Fibroblast of peridontal ligament (primary cell): ENCODE data around the gene XPR1.
"Not testable (repeated sequence)": the region's sequence is repeated elsewhere in the genome, so short reads cannot be mapped to it uniquely, and the experiment has no call there.

Source experiments
- DNase-seq: peaks from one replicate; pipeline ENCODE4 v3.0.0-alpha.2; 2010; ENCODE audit errors: extremely low read depth

XPR1 gene

GRCh38 chr1:180785291-180785690, 153.5 kb downstream of the XPR1 start:
- peak; percentile 17 for DNase-seq

DNA sequence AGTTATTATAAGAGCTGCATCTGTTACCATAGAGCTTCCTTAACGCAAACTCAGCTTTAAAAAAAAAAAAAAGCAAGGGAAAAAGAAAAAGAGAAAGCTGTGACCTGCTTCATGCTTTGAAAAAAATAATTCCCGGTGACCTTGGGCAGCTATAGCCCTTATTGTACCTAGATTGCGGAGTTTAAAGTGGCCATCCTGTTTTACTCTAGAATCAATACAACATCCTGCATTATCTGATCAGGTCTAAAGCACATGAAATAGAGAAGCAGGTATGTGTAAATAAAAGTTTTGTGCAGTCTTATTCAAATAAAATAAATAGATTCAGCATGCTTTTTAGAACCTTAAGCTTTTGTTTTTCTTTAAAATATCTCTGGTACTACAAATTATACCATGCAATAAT, 154.1 kb downstream of the XPR1 start:
- no peak for DNase-seq

DNA sequence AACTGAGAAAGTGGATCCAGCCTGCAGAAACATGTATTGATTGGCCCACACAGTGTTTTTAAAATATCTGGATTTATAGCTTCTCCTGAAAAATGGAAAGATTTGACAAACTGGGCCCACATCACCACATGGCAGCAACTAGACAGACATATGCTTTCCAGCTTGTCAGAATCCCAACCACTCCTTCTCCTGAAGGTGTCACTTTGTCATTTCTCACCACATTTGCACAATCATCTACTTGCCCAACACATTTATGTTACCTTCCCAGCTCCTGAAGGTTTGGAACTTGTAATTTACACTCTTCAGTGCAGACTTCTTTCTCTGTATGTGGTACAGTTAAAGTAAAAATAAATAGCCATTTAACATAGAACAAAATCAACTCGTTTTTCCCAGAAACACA, 154.8 kb downstream of the XPR1 start:
- DNase-seq = no peak

DNA sequence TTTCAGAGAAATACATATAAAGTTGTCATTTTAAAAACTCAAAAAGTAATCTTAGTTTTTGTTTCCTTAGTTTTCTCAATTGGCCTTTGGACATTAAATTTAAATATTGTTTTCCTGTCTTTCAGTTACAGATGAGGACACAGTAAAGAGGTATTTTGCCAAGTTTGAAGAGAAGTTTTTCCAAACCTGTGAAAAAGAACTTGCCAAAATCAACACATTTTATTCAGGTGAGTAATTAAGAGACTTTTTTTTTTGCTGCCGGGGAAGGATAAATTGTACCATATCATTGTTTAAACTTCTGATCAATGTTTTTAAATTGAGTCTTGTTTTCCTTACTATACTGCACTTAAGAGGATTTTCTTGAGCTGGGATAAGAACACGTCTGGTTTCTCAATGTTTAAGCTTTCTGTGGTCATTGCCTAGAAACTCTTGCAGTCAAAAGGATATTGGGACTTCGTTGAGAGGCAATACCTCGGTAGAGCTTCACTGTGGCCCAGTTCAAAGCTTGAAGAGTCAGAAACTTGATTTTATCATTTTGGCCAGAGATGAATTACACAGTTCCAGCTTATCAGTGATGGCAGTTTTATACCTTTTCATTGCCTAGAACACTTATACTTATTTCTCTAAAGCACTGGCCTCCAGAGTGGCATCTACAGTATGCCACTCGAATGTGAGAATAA, 155.9 kb downstream of the XPR1 start:
- DNase-seq = no peak

GRCh38 chr1:180789460-180789859, 157.6 kb downstream of the XPR1 start:
- DNase-seq = no peak

DNA sequence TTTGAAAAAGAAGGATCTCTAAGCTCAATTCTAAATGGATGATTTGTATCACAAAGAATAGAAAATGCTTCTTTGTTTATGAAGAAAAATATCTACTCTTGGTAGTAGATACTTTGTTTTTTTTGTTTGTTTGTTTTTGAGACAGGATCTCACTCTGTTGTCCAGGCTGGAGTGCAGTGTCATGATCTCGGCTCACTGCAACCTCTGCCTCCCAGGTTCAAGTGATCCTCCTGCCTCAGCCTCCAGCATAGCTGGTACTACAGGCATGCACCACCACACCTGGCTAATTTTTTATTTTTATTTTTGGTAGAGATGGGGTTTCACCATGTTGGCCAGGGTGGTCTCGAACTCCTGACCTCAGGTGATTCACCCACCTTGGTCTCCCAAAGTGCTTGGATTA, 159.3 kb downstream of the XPR1 start:
- DNase-seq = not testable (repeated sequence)

DNA sequence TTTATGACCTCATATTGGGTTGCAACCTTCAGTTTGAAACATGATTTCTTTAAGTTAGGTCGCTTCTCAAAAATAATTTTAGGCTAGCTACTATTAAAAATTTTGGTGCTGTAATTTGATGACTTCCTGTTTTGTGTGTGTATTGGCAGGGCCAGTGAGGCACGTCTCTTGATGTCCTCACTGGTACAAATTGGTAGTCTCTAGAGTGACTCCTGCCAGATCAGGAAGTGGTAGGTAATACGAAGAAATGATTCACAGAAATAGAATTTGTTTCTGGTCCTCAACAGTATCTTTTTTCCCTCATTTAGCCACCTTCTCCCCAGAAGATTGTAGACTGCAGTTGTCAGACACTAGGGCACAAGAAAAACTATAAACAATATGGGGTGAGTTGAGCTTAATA, 160.0 kb downstream of the XPR1 start:
- no peak for DNase-seq

GRCh38 chr1:180793451-180793850, 161.6 kb downstream of the XPR1 start:
- DNase-seq = peak; percentile 22

- DNase-seq = no peak
Measured at GRCh38 chr1:180796897-180797640, 165.2 kb downstream of the XPR1 start.

- no peak for DNase-seq
Measured at GRCh38 chr1:180800945-180801344, 169.1 kb downstream of the XPR1 start.

- no peak for DNase-seq
Measured at GRCh38 chr1:180802813-180803212, 171.0 kb downstream of the XPR1 start.

DNA sequence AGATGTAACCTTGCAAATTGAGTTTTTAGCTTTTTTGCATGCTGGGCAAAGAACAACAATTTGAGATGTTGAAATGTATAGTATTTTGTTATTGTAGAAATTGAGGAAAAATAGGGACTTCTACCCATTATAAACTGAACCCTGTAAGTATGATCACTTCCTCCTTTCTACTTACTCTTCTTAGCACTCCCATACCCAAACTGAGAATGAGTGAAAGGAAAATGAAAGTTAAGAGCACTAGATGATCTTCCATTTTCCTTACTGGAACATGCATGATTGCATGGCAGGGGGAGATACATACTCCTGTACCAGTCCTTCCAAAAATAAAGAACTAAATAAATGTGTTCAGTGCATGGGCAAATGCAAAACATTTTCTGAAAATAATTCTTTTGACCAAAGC, 173.5 kb downstream of the XPR1 start:
- DNase-seq = no peak

GRCh38 chr1:180811298-180811697, 179.5 kb downstream of the XPR1 start:
- no peak for DNase-seq

DNA sequence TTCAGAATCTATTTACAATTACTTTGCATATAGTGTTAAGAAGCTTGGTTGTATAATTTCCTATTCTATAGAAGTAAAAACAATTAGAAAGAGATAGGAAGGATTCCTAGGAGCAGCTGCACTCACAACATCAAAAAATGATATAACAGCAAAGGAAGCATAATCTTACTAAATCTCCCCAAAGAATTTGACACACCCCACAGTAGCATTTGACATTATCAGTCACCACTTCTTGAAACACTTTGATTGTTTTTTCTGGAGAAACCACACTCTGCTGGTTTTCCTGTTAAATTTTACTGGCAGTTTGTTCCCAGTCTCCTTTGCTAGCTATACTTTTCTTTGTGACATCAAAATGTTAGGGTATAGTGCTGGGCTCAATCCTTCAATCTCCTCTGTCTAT, 180.1 kb downstream of the XPR1 start:
- no peak for DNase-seq

- no peak for DNase-seq
Measured at GRCh38 chr1:180814258-180814657, 182.4 kb downstream of the XPR1 start.

DNA sequence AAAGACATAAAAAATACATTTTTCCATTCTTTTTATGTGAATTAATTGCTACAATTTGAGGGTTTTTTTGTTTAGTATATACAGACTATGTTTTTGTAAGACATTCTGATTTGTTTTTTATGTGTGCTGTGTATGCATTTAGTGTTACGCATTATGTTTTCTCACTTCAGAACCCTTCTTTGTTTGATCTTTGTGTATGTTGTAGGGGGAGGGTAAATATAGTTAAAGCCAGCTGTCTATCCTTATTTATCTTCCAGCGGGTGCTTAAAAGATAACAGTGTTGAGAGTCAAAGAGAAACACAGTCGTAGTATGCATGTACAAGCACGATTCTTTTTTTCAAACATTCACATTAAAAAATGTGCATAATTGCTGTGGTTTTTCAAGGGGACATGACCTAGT, 183.4 kb downstream of the XPR1 start:
- DNase-seq = no peak

DNA sequence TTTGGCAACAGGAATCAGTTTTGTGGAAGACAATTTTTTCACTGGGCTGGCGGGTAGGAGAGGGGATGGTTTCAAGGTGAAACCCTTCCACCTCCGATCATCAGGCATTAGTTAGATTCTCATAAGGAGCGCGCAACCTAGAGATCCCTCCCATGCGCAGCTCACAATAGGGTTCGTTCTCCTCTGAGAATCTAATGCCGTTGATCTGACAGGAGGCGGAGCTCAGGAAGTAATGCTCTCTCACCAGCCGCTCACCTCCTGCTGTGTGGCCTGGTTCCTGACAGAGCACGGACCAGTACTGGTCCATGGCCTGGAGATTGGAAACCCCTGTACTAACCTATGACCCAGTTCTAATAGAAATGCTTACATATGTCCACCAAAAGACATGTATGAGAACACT, 184.3 kb downstream of the XPR1 start:
- no peak for DNase-seq

- no peak for DNase-seq
Measured at GRCh38 chr1:180821970-180822369, 190.1 kb downstream of the XPR1 start.

DNA sequence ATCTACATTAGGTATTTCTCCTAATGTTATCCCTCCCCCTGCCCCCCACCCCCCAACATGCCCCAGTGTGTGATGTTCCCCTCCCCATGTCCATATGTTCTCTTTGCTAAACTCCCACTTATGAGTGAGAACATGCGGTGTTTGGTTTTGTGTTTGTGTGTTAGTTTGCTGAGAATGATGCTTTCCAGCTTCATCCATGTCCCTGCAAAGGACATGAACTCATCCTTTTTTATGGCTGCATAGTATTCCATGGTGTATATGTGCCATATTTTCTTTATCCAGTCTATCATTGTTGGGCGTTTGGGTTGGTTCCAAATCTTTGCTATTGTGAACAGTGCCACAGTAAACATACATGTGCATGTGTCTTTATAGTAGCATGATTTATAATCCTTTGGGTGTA, 199.7 kb downstream of the XPR1 start:
- not testable (repeated sequence) for DNase-seq

GRCh38 chr1:180833180-180833579, 201.4 kb downstream of the XPR1 start:
- DNase-seq = not testable (repeated sequence)

DNA sequence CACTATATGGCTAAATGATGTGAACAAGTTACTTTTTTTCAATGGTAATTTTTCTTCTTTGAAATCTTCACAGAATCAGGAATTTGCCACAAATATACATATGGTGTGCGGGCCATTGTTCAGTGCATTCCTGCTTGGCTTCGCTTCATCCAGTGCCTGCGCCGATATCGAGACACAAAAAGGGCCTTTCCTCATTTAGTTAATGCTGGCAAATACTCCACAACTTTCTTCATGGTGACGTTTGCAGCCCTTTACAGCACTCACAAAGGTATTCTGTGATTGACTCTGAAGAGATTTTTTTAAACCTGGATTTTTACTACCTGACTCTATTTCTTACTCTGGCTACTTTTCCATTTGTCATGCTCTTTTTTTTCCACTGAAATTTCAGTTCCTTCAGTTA, 204.6 kb downstream of the XPR1 start:
- no peak for DNase-seq

GRCh38 chr1:180837020-180837419, 205.2 kb downstream of the XPR1 start:
- DNase-seq = no peak

DNA sequence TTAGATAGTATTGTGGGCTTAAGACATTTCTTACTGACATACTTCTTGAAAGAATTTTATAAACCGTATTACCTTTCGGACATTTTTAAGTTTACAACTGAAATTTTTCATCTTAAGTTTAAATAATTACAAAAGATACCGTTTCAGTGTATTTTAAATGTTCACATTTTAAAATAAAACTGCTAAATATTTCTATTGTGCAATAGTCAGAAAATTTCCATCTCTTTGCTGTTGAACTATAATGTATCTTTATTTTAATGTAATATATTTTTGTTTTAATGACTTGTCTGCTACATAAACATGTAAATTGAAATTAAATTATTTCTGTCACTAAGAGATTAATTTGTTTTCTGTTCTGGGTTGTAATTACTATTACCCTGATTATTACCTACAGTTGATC, 206.7 kb downstream of the XPR1 start:
- no peak for DNase-seq

- no peak for DNase-seq
Measured at GRCh38 chr1:180839547-180839946, 207.7 kb downstream of the XPR1 start.
